Neuron (in vitro differentiated cells): Measurements from ENCODE around the gene ALDOC.
A peak's percentile ranks its signal among the peaks of the same experiment; 100 is the strongest.
"Not testable (repeated sequence)": the region's sequence is repeated elsewhere in the genome, so short reads cannot be mapped to it uniquely, and the experiment has no call there.

Experiments
- H2AFZ ChIP-seq: one replicate; pipeline ENCODE4 v1.6.1; 2013; ENCODE audit warnings: low read depth, mild to moderate bottlenecking, inconsistent platforms, low read length, moderate library complexity
- H3K27me3 ChIP-seq: one replicate; pipeline ENCODE4 v1.6.1; 2013; ENCODE audit warnings: low read length; ENCODE audit not compliant: insufficient read depth
- H3K36me3 ChIP-seq: one replicate; pipeline ENCODE4 v1.6.1; 2013; ENCODE audit warnings: low read length; ENCODE audit not compliant: insufficient read depth
- H3K4me1 ChIP-seq: one replicate; pipeline ENCODE4 v1.6.1; 2013; ENCODE audit warnings: low read length; ENCODE audit not compliant: insufficient read depth
- H3K4me3 ChIP-seq: 2 replicates; pipeline ENCODE4 v1.5.1; 2013; ENCODE audit warnings: mild to moderate bottlenecking, low read length, moderate library complexity
- H3K9me3 ChIP-seq: one replicate; pipeline ENCODE4 v1.6.1; 2013; ENCODE audit warnings: low read length

Gene ALDOC

DNA sequence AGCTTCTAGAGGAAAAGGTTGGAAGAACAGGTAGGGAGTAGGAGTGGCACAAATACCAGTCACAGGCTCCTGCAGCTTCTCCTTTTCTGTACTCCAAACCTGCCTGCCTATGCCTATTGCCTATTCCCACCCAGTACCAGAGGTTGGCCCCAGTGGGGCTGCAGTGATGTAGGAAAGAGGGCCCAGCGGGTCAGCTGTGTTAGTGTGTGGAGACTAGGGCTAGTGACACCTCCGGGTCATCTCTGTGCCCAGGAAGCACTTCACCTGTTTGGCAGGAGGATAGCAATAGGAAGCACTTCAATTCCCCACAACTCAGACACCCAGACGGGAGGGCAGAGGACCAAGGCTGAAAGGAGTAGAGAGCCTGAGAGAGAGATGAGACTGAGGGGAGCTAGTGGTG lies 679 bp downstream of the ALDOC start:
- H2AFZ ChIP-seq, H3K4me1 ChIP-seq, H3K9me3 ChIP-seq, H3K4me3 ChIP-seq, H3K27me3 ChIP-seq: not testable (repeated sequence)
- peaks cover 42% of the 10 kb centered on the region for H3K36me3 ChIP-seq

- Histone ChIP-seq H3K4me3 (no peak overlapping the region), H3K4me1 (peaks cover 8% of the 10 kb centered on the region), H3K9me3 (no peaks in the 10 kb centered on the region), H3K36me3 (peaks cover 35% of the 10 kb centered on the region), H2AFZ (no peak overlapping the region), H3K27me3 (no peaks in the 10 kb centered on the region)
These were observed 1.4 kb downstream of the ALDOC start for GRCh38 chr17:28575126-28575795.

GRCh38 chr17:28574526-28574925 lies 2.2 kb downstream of the ALDOC start:
- no peaks in the 10 kb centered on the region for H3K9me3 ChIP-seq
- H3K27me3 ChIP-seq = no peaks in the 10 kb centered on the region
- H3K4me3 ChIP-seq = no peak overlapping the region
- H2AFZ ChIP-seq = no peak overlapping the region
- peaks cover 10% of the 10 kb centered on the region for H3K4me1 ChIP-seq
- peaks cover 28% of the 10 kb centered on the region for H3K36me3 ChIP-seq

DNA sequence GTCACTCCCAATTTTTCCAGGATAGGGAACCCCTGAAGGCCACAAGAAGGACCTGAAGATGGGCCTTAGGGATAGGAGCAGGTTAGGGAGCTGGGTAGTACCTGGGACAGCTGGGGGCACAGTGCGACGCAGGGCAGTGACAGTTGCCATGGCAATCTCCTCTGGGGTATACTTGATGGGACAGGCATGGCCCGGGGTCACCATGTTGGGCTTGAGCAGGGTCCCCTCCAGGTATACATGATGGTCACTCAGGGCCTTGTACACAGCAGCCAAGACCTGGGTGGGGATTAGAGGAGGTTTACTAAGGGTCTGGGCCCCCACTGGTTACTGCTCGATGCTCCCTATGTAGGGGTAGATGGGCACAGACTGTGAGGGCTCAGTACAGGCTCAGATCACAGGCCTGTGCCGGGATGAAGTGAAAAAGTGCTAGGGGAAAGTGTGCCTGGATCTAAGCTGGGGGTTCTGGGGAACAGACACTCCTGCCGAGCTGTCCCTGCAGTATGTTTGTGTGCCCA lies 2.7 kb downstream of the ALDOC start:
- no peak overlapping the region for H3K4me3 ChIP-seq
- H3K4me1 ChIP-seq = peaks cover 10% of the 10 kb centered on the region
- no peak overlapping the region for H2AFZ ChIP-seq
- no peaks in the 10 kb centered on the region for H3K27me3 ChIP-seq
- H3K36me3 ChIP-seq = peaks cover 23% of the 10 kb centered on the region
- no peaks in the 10 kb centered on the region for H3K9me3 ChIP-seq

GRCh38 chr17:28573521-28573920 lies 3.2 kb downstream of the ALDOC start:
- Histone ChIP-seq H3K36me3 (peaks cover 18% of the 10 kb centered on the region), H3K4me3 (no peak overlapping the region), H3K27me3 (no peaks in the 10 kb centered on the region), H3K4me1 (peaks cover 10% of the 10 kb centered on the region), H3K9me3 (no peaks in the 10 kb centered on the region), H2AFZ (no peak overlapping the region)

- Histone ChIP-seq H3K9me3 (no peaks in the 10 kb centered on the region), H3K4me1 (peaks cover 10% of the 10 kb centered on the region), H3K36me3 (peaks cover 13% of the 10 kb centered on the region), H3K4me3 (no peak overlapping the region), H3K27me3 (no peaks in the 10 kb centered on the region), H2AFZ (no peak overlapping the region)
These were observed 3.7 kb downstream of the ALDOC start for GRCh38 chr17:28573040-28573380.

GRCh38 chr17:28572259-28573039 lies 4.2 kb downstream of the ALDOC start:
- peaks cover 7% of the 10 kb centered on the region for H3K36me3 ChIP-seq
- H3K4me1 ChIP-seq = peaks cover 10% of the 10 kb centered on the region
- peak overlapping the region; percentile 95 for H2AFZ ChIP-seq
- H3K9me3 ChIP-seq = no peaks in the 10 kb centered on the region
- H3K27me3 ChIP-seq = no peaks in the 10 kb centered on the region
- H3K4me3 ChIP-seq = peak overlapping the region; percentile 88

GRCh38 chr17:28571361-28572122 lies 5.2 kb downstream of the ALDOC start, which contains the start of gene PIGS:
Gene PIGS, minus strand, starts transcription at chr17:28571524. Its CDS starts 28 bp downstream, at chr17:28571496.
- Histone ChIP-seq H3K4me3 (peak within 1 kb of the TSS; percentile 88), H3K36me3 (no peaks in the 10 kb centered on the region), H3K9me3 (no peaks in the 10 kb centered on the region), H3K27me3 (no peaks in the 10 kb centered on the region), H3K4me1 (peaks cover 10% of the 10 kb centered on the region), H2AFZ (peak within 1 kb of the TSS; percentile 95)

DNA sequence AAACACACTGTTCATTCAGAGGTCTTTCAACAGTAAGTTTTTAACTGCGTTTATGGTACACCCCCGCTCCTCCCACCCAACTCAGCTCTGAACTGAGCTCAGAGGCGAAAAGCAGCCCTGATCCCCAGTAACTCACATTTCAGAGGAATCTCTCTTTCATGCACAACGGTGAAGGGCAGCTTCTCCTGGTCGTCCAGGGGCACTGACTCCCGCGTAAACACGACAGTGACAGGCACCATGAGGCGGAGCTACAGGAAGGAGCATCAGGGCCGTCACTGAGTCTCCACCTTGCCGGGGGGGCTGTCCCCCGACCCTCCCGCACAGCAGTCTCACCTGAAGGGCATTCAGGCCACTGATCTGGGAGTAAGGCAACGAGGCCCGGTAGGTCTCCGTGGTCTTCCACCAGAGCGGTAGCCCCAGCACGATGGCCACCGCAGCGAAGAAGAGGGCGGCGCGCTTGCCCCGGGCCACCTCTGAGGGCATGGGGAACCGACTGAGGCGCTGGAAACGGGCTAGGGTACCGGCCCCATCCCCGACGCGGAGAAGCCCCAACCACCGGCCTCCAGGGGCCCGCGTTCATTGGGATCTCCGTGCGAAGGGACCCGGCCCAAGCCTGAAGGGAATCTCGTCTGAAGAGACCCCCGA lies 5.9 kb downstream of the ALDOC start:
- no peaks in the 10 kb centered on the region for H3K9me3 ChIP-seq
- peaks cover 10% of the 10 kb centered on the region for H3K4me1 ChIP-seq
- no peaks in the 10 kb centered on the region for H3K27me3 ChIP-seq
- peak overlapping the region; percentile 95 for H2AFZ ChIP-seq
- peak overlapping the region; percentile 88 for H3K4me3 ChIP-seq
- no peaks in the 10 kb centered on the region for H3K36me3 ChIP-seq

- Histone ChIP-seq H3K9me3 (no peaks in the 10 kb centered on the region), H3K4me1 (peaks cover 10% of the 10 kb centered on the region), H2AFZ (no peak overlapping the region), H3K27me3 (no peaks in the 10 kb centered on the region), H3K4me3 (no peak overlapping the region), H3K36me3 (peaks cover 4% of the 10 kb centered on the region)
These were observed 7.2 kb downstream of the ALDOC start for GRCh38 chr17:28569446-28569845.

DNA sequence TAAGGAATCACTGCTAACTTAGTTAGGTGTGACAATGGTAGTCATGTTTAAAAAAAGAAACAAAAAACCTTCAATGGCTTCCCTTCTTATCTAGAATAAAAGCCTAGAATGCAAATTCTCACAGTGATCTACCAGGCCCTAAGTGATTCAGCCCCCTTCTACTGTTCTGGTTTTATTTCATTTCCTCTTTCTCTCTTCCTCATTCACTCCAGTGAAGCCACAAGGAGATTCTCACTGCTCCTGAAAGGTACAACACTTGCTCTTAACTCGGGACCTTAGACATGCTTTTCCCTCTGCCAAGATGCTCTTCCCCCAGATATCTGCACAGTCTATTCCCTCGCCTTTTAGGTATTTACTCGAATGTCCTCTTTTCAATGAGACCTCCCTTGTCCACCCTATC lies 9.1 kb downstream of the ALDOC start:
- Histone ChIP-seq H3K36me3 (peaks cover 14% of the 10 kb centered on the region), H3K4me3 (no peak overlapping the region), H3K9me3 (no peaks in the 10 kb centered on the region), H3K27me3 (no peaks in the 10 kb centered on the region), H3K4me1 (peaks cover 10% of the 10 kb centered on the region), H2AFZ (no peak overlapping the region)

DNA sequence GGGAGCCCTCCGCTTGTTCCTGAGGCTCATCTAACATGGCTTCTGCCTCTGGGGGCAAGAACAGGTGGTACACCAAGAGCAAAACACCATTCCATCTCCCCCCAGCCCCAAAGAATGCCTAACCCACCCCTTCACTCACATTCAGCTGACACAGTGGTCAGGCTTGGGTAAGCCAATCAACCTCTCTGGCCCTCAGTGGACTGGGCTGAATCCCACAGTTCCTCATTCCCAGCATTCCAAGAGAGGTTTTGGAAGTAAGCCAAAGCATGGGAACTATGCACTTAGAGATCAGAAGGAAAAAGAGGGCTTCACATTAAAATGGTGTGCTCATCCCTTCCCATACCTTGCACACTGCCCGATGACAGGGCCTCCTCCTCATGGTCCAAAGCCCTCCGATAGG lies 13.2 kb downstream of the ALDOC start:
- H3K4me3 ChIP-seq = no peak overlapping the region
- H3K9me3 ChIP-seq = no peaks in the 10 kb centered on the region
- no peaks in the 10 kb centered on the region for H3K4me1 ChIP-seq
- H2AFZ ChIP-seq = no peak overlapping the region
- H3K36me3 ChIP-seq = peaks cover 28% of the 10 kb centered on the region
- no peaks in the 10 kb centered on the region for H3K27me3 ChIP-seq
